K562 (cell line): ENCODE results near the gene C15orf61. TPM values are rescaled to one million over a fixed set of nuclear protein-coding genes. Genes with fewer than 3 reads are reported as not detected.

Source experiments
- RAD21 ChIP-seq, 2 experiments: fragments of 250-450 bp in 1 of 2; fragments of 450-650 bp in 1 of 2; sonication (Bioruptor Pico) in 1 of 2; formaldehyde crosslinking in 1 of 2; IDR thresholded peaks in 1 of 2; conservative IDR thresholded peaks in 1 of 2; 2 replicates each; pipeline versions ENCODE4 v1.4.0 to v1.8.0; 2020 to 2022; ENCODE audit warnings: mild to moderate bottlenecking in 2 of 2, moderate library complexity in 1 of 2
- SOX6 ChIP-seq: fragments of 450-650 bp; IDR thresholded peaks from 2 replicates; pipeline ENCODE4 v1.6.1; 2014; ENCODE audit warnings: mild to moderate bottlenecking
- polyA plus RNA-seq, 8 experiments: library from polyadenylated mRNA; depleted of rRNA in 4 of 8; stranded (reverse) in 5 of 8; unstranded in 3 of 8; fragments of >200 nt; fragmentation: Nextera tagmentation in 2 of 8; fragmentation: Illumina TruSeq in 1 of 8; extraction: Ambion mirVana in 2 of 8; extraction: Trizol in 1 of 8; gene quantifications; 2 replicates each; pipeline versions ENCODE4 v1.2.1 to v1.2.3, GENCODE V29; 2011 to 2014; ENCODE audit warnings: inconsistent platforms in 1 of 8, missing spikeins in 1 of 8
- total RNA-seq, 7 experiments: library from RNA; depleted of rRNA in 6 of 7; stranded (reverse); fragments of >200 nt in 6 of 7; fragmentation: Illumina TruSeq in 2 of 7; extraction: Trizol in 2 of 7; gene quantifications; 2 replicates each; pipeline versions ENCODE4 v1.2.1 to v1.2.3, GENCODE V29; 2011 to 2021; ENCODE audit warnings: low replicate concordance in 1 of 7
- TF ChIP-seq, protein P1 (sequence below), 2 experiments: fragments of 450-650 bp; formaldehyde crosslinking in 1 of 2; IDR thresholded peaks; 2 replicates each; pipeline versions ENCODE4 v1.4.0 to v1.6.1; 2014 to 2020; ENCODE audit warnings: mild to moderate bottlenecking in 2 of 2, borderline replicate concordance in 1 of 2, low read depth in 1 of 2

The C15orf61 gene
- total and polyA plus RNA-seq, 9 of the 15 experiments (the other 6 are each of a cell fraction or from before 2014, with no cell fraction given): 1.6 to 10.5 (median 4.3) TPM

DNA sequence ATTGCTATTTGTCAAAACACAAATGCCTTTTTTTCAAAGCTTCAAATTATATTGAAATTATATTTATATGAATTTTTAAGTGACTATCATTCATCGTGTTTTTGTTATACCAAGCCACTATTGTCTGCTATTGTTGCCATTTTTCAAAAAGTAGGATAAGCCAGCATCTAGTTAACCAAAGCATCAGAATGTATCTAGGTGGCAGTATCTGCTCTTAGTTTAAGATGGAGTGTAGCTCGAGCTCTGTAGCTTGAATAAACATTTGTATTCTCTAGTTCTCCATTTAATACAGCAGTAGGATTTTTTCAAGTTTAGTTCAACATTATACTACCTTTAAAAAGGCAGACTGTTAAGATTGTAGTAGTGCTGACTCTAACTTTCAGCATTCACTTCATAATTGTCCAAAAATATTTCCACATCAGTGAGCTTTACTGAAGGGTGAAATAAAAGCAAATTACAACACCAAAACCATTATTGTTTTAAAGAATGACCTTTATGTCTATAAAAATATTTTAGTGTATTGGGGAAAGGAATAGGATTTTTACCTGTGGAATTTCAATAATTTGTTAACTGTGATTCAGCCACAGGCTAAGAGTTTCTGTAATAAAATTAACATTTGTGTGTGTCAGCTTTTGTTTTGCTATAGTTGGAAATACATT lies 19.6 kb upstream of the C15orf61 start (continued):
- TF ChIP-seq, protein P1, sequence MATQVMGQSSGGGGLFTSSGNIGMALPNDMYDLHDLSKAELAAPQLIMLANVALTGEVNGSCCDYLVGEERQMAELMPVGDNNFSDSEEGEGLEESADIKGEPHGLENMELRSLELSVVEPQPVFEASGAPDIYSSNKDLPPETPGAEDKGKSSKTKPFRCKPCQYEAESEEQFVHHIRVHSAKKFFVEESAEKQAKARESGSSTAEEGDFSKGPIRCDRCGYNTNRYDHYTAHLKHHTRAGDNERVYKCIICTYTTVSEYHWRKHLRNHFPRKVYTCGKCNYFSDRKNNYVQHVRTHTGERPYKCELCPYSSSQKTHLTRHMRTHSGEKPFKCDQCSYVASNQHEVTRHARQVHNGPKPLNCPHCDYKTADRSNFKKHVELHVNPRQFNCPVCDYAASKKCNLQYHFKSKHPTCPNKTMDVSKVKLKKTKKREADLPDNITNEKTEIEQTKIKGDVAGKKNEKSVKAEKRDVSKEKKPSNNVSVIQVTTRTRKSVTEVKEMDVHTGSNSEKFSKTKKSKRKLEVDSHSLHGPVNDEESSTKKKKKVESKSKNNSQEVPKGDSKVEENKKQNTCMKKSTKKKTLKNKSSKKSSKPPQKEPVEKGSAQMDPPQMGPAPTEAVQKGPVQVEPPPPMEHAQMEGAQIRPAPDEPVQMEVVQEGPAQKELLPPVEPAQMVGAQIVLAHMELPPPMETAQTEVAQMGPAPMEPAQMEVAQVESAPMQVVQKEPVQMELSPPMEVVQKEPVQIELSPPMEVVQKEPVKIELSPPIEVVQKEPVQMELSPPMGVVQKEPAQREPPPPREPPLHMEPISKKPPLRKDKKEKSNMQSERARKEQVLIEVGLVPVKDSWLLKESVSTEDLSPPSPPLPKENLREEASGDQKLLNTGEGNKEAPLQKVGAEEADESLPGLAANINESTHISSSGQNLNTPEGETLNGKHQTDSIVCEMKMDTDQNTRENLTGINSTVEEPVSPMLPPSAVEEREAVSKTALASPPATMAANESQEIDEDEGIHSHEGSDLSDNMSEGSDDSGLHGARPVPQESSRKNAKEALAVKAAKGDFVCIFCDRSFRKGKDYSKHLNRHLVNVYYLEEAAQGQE (IDR thresholded peaks at IDR 0.05; ENCODE audit: borderline replicate concordance): peak; percentile 80; the same call in 1 of the 2 replicates
- TF ChIP-seq, protein P1 (CRISPR knock-in tag; IDR thresholded peaks at IDR 0.05; ENCODE audit: low read depth): no peak
- TF ChIP-seq SOX6 (0 out of 2 replicates have a peak, but pooled peaks have one; percentile 20), RAD21 (CRISPR knock-in tag; conservative IDR thresholded peaks at IDR 0.05 in 1 of 2, IDR thresholded peaks at IDR 0.05 in 1 of 2) (peak; percentile 62 to 88)
